Measurements from ENCODE around the gene CASK. TPM values are rescaled to one million over a fixed set of nuclear protein-coding genes. Genes with fewer than 3 reads are reported as not detected.
"Not testable (repeated sequence)": the region's sequence is repeated elsewhere in the genome, so short reads cannot be mapped to it uniquely, and the experiment has no call there.

Gene CASK
- total RNA-seq, 1 donor from 2014 or later, result 56.1 TPM

DNA sequence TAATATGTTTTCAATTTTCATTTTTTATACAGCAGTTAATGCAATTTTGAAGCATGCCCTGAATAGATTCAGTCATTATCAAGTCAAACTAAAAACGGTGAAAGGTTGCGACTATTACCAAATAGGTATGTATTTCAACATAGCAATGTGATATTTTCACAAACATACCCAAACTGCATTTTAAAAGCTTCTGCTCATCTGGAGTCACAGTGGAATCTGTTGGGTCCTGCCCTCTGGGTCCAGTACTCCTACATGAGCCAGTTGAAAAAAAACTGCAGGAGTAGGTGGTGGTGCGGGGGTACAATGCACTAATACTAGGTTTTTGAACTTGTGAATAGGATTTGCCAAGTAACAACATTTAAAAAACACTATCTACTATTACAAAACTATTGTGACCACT is 233.6 kb downstream of the CASK start:
- no peak for DNase-seq (ENCODE audit: low spot score)

DNA sequence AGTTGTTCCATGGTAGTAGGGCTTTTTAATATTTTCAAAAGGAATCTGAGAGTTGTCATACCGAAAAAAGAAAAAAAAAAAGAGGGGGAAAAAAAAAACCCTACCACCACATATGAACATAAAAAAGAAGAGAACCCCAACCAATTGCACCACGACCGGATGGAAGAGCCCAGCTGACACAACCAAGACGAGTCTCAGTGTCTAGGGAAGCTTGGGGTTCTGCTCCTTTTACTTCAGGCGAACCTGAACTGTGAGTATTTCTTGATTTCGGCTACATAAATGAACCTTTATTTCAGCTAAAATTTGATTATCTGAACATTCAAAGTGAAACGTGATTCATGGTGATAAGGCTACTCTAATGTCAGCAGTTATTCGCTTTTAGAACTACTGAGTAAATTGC is 234.5 kb downstream of the CASK start, which contains the start of gene GPR34:
Gene GPR34, plus strand, starts transcription at position 139 of the 400 bp plus-strand sequence. CDS start 6,661 bp downstream, outside the sequence.
- DNase-seq (ENCODE audit: low spot score), result no peak

DNA sequence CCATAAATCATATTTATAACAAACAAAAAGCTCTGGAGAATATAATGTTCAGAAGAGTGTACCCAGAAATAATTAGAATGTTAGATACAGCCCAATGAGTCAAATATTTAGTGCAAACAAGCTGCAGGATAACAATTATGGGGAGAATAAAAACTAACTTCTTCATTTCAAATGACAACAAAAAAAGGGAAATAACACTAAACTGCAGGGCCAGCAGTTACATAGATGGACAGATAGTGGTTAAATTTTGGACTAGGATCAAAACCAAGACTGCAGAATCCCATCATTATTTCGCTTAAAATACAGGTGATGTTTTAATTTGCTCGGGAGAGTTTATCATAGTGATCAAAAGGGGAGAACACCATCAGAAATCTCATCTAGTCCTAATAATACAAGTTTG is 235.2 kb downstream of the CASK start:
- no peak for DNase-seq (ENCODE audit: low spot score)

DNA sequence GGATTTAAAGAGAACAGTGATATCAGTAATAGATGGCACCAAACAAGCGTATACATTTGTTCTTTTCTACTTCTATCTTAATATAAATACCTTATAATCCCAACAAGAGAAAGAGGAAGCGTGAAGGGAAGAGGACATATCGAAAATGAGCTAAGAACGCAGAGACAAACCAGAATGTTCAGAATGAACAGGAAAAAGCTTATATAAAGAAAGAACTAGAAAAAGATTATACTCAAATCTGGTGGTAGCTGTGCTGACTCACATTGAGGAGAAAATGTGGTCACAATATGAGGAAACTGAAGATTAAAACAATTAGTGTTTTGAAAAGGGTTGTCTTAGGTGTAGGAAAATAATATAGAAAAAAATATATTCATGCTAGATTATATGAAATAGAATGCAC is 236.6 kb downstream of the CASK start:
- no peak for DNase-seq (ENCODE audit: low spot score)

DNA sequence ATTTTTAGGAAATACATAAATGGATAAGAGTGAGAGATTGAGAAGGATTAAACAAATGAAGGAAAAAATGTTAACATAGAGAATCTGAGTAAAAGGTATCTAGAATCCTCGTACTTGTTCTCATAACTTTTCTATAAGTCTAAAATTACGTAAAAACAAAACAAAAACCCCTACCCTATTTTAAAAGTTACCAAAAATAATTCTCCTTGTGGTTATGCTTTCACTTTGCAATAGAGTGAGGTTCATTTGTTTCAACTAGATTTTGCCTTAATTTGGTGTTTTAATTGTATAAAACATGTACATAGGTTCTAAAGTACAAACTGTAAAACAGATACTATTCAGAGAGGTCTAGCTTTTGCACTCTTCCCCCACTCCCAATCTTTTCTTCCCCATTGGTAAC is 238.4 kb downstream of the CASK start:
- no peak for DNase-seq (ENCODE audit: low spot score)

DNA sequence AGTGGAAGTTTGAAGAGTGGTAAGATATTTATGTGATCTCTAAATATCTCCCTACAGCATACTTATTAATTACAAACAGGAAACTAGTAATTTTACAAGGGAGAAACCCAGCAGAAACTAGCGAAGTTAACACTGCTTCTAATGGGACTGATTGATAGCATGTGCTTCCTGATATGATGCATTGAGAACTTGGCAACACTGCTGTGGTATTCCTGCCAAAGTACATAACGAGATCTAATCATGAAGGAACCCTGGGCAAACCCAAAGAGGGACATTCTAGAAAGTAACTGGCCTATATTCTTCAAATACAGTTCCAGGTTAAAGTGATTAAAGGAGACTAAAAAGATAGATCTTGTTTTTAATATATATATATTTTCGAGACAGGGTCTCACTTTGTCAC is 239.2 kb downstream of the CASK start:
- DNase-seq (ENCODE audit: low spot score), result peak; percentile 47

DNA sequence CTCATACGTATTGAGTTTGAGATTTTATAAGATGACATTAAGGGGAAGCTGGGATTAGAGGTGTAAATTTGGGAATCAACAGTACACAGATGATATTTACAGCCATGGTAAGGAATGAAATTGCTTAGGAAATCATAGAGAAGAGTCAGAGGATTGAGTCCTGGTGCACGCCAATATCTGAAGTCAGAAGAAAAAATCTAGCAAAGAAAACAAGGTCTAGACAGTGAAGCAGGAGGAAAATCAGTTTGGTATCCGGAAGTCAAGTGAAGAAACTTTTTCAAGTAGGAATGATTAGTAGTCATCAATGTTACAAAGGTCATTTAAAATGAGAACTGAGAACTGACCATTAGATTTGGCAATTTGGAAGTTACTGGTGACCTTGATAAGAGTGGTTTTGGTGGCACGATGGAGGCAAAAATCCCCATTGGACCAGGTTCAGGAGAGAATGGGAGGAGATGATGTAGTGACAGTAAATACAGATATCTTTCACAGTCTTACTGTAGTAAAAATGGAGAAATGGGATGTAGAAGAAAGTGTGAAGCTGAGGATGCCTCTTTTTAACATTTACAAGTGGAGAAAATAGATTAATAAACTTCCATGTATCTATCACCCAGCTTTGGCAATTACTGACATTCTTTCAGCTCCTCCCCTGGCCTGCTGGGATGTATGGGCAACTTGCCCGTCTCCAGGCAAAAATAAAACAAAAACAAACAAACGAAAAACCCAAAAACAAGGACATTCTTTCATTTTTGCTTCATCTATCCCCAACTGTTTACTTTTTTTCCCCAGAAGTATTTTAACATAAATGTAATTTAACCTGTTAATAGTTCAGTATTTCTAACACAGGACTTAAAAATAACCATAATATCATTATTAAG is 245.9 kb downstream of the CASK start:
- no peak for DNase-seq (ENCODE audit: low spot score)

DNA sequence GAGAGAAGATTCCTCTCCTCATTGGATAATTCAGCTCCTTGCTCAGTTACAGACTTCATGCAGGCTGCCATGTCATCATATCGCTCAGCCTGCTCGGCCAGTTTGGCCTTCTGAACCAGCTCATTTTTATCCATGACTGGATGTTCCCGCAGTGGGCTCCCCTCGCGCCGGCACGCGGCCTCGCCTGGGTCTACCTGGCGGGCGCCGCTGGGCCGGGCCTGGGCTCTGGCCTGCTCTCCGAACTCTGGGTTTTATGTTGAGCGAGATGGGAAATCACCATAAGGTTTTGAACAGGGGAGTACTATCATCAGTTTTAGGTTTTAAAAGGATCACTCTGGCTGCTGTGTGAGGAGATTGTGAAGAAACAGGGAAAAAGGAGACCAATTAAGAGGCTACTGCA is 247.0 kb downstream of the CASK start:
- DNase-seq (ENCODE audit: low spot score), result not testable (repeated sequence)

DNA sequence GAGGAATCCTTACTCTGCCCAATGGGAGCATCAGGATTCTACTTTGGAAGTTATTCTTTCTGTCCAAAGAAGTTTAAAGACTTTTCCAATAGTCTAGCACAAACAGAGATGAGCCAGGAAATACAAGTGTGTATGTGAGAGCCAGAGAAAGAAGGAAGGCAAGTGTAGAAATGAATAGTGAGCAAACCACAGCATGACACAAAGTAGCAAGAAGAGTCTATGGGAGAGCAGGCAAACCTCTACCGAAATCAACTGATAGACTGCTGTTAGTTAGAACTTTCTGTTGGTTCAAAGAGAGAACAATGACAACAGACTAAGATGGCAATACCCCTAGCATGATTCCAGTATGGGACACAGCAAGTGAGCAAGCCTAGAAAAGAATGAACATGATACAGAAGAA is 250.7 kb downstream of the CASK start:
- no peak for DNase-seq (ENCODE audit: low spot score)

DNA sequence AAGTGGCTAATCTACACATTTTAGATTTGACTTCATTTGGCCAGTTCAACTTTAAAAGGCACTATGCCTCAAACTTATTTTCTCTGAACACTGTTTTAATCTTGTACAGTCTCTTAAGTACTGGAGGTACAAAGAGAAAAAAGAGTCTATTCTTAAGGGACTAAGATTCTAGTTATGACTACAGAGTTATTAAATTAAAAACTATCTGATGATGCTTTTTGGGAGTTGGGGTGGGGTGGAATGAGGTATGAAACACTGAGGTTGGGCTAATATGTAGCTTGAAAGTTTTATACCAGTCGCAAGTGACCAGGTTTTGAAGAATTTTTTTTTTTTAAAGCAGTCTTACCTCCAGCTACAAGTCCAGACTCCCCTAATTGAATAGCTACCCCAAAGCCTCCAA is 252.3 kb downstream of the CASK start:
- DNase-seq (ENCODE audit: low spot score), result no peak

DNA sequence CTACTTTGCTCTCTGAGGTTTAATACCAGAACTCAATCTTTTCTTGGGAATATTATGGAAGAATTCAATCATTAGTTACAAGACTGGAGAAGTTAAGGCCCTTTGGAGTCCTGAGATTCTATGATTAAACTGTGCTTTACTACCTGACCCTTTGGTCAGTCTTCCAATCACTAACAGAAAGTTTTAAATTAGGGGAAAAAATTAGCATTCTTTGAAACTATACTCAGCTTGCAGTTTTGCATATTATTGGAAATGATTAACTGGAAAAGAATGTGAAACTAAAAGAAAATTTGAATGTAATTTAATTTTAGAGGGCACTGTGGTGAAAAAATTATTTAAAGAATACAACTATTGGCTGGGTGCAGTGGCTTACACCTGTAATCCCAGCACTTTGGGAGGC is 253.2 kb downstream of the CASK start:
- DNase-seq (ENCODE audit: low spot score), result no peak

DNA sequence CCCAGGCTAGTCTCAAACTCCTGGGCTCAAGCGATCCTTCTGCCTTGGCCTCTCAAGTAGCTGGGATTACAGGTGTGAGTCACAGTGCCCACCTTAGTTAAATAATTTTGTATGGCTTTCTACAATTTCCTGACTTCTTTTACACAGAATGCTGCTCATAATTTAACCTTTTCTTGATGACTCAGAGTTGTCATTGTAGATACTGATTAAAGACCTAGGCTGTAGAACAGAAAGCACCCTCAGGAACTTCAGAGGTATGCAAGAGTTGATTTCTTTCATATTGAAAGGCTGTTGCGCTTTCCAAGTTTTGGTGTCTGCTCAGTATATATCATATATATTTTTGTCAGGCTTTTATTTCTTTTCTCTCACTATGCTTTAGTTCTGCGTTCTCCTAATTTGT is 255.7 kb downstream of the CASK start:
- no peak for DNase-seq (ENCODE audit: low spot score)

DNA sequence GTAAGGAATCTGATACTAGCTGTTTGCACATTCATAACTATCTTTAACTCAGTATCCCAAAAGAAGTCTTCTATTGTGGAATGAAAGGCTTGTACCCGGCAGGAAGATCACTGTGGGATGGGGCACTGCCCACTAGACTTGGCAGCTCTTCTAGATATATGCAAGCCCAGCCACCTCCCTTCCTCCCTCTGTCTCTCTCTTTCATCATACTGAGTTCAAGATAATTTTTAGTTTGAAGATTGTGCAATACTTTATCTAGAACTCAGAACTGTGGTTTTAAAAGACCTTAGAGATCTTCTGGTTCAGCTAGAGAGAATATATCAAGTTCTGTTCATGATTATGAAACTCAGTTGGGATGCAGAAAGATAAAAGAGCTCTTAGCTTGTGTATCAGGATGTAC is 257.1 kb downstream of the CASK start:
- DNase-seq (ENCODE audit: low spot score), result no peak

DNA sequence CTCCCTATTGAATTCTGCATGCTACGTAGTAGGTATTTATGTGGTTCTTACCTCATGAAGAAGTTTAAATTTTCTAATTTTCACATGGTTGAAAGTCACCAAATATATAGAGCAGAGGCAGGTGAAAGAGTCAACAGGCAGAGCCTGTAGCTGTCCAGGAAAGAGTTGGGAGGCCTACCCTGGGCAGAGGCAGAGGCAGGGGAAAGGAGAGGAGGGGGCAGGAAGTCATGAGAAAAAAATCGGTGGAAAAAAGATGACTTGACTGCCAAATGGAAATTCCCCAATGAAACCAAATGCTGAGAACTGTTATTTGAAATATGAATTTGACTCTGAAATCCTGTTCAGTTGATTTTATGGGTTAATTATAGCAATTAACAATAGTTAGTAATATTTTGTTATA is 257.7 kb downstream of the CASK start:
- DNase-seq (ENCODE audit: low spot score), result no peak

DNA sequence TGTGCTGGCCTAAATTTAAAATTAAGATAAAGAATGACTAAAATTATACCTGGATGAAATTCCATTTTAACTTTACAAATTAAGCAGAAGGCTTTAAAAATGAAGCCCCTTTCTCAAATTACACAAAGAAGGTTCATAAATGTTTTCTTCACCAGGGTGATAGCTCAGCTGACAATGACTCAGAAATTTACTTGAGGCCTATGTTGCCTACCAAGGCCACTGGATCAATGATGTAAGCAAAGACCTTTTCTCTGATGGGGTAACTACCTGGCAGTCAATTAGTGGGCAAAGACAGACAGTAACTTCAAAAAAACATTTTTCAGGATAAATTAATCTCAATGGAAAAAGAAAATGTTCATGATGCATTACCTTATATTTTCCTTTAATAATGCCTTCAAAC is 258.4 kb downstream of the CASK start:
- DNase-seq (ENCODE audit: low spot score), result no peak

DNA sequence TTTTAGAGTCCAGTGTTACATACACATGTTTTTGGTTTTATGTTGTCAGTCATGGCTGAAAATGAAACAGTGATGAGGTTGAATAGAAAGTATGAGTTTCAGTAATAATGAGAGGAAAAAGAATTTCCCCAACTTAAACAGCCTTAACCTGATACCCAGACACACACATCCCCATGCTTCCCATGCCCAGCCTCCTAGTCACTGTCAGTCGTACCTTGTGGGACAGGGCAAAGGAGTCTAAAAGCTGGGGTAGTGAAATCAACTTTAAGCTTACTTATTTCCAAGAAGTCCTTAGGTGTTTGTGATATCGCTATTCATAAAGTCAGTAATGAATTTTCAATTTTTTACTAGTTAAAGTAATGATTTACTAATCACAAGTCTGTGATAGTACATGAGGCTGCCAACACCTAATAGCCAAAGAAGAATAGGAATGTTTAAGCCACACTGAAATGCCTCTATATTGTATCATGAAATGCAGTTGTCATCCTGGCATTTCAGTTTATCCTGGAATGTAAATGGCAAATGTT is 258.9 kb downstream of the CASK start:
- DNase-seq (ENCODE audit: low spot score), result no peak

DNA sequence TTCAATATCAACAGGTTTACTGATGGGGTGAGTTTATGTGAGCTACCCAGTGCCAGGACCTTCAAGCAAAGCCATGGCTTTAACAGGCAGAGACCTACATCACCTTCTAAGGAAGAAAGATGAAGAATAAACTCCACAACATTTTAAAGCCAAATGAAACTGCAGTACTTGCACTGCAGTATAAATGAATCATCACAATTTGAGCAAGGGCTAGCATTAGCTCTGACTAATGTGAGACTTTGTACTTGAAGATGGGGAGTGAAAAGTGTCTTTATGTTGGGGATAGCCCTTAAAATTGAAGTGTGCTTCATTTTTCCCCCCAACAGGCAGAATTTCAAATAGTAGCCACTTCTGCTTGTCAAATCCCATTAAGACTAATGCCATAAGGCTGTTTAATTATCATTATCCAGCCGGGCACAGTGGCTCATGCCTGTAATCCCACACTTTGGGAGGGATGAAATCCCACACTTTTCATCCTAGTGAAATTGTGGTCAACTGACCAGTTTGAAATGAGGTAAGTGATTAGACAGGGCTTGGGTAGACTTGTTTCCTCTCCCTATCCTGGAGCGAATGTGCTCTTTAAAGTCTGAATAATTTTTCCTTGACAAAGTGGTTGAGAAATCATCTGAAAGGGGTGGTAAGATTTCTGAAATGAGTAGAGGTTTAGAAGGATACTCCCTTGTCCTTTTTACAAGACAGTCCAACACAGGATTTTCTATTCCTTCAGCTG is 261.8 kb downstream of the CASK start:
- no peak for DNase-seq (ENCODE audit: low spot score)

DNA sequence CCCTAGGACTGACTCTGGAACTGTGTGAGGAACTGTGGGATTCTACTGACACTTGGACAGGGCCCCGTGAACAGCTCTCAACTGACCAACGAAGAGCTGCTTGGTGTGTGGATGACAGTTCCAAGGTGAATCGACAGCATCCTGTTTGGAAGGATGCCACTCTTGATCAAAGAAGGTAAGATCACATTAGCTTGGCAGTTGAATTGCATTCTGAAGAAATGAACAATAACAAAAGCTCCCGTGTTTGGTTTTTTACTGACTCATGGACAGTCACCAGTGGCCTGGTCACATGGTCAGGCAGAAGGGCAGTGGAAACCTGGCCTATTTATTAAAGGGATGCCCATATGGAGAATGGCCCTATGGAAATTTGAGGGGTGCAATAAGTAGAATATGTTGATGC is 267.7 kb downstream of the CASK start:
- DNase-seq (ENCODE audit: low spot score), result no peak

DNA sequence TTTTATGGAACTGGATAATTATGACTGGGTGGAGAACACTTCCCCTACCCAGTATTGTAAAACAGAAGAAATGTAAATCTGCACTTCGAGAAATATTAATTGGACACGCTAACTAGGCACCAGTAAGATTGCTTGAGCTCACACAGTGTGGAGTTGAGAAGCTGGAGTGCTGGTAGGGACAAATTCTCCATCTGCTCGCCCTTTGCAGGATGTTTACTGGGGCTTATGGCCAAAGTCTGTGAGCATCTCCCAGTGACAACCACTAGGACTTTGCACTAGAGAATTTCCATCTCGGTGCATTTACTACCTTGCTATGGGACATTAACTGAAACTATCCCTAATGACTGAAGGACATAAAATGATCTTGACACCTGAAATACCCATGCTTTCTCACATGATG is 268.3 kb downstream of the CASK start:
- no peak for DNase-seq (ENCODE audit: low spot score)

DNA sequence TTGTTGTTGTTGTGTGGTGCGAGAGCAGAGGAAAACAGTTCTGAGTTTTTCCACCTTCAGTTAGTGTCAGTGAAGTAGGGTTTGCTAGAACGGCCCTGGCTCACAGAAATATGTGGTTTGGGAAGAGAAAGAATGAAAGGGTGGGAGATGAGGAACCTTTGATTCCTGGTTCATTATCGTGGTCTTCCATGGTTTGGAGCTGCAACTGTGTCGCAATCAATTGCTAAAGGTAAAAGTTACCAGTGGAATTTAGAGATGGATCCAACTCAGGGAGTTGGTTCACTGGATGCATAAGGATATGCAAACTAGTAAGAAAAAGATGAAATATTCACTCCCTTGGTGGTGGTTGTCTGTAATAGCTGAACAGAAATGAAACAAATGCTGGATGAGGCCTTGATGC is 270.2 kb downstream of the CASK start:
- DNase-seq (ENCODE audit: low spot score), result no peak

DNA sequence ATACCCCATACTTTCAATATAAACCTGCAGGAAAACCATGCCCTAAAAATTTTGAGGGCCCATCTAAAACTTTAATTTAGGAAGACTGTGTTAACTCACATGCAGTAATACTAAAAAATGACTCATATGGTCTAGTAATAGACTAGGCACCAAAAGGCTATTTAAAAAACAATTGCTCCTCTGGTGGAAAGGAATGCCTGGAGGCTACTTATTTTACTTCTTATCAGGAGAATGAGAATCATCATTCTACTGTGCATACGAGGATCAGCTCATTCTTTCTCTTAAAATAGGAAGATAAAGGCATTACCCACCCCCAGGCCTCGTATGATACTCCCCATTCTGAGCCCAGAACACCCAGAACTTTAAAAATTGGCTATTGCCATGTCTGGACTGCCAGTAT is 277.2 kb downstream of the CASK start:
- not testable (repeated sequence) for DNase-seq (ENCODE audit: low spot score)

DNA sequence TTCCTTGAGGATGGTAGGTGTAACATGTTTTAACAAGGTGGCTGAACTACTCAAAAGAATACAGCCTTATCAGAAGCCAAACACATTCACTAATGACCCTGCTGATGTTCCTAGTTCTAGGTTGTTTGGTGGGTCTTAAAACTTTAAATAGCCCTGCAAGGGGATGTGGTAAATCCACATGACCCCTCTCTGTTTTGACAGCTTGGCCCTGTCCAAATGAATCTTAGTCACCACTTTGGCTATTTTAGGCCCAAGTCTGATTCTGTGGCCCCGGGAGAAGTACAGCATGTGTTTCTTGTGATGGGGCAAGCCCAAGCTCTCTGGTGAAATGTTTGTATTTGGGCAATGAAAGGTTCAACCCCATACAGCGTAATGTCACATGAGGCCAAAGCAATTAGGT is 289.1 kb downstream of the CASK start:
- DNase-seq (ENCODE audit: low spot score), result no peak

DNA sequence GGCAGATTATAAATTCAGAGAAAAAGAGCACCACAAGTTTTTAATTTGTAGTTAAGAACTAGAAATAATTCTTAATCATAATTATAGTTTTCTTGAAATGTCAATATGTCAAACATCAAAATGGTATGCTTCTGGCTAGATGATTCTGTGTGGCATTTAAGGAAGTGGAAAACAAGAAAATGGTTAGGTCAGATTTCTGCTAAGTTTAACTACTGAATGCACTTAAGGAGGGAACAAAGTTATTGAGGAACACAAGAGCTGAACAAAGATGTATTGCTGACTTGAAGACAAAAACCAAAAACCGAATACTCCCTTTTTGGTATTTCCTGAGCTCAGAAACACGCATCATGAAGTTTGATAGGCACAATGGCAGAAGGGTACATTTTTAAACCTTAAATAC is 293.3 kb downstream of the CASK start:
- DNase-seq (ENCODE audit: low spot score), result no peak

Measured in mucosa of gallbladder (tissue), 1 donor.